NCI-H1105 (cell line): ENCODE data around the gene ESPL1.

Experiments
- DNase-seq: peaks from one replicate; lab custom pipeline; 2025; lab: John Stamatoyannopoulos, UW

Gene ESPL1

DNA sequence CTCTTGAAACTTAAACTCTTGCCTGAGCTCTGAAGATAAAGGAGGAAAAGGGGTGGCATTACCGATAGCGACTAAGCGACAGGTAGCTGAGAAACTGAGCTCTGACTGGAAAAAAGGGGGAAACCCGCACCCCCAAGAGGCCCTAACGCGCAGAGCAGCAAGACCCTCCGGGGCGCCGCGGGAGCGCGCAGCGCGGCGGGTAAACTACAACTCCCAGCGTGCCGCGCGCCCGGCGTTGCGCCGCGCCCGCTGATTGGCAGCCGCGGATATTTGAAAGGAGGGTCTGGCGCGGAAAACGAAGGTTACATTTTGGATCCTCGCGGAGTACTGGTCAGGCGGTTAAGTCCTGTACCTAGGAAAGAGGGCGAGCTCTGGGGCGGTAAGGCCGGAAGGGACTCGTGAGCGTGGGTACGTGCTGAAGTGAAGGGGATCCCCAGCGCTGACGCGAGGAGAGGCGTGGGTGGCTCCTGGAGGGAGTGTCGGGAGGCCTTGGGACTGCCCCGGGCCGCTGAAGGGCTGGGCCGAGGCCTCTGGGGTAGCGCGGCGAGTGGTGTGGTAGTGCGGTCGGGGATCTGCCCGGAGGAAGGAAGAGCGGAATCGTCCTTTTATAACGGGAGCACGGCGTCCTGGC is at the start of gene ESPL1:
ESPL1 (plus strand) TSS at position 301 of the 631 bp plus-strand sequence. CDS start 468 bp downstream, outside the sequence.
- peak; percentile 32 for DNase-seq

DNA sequence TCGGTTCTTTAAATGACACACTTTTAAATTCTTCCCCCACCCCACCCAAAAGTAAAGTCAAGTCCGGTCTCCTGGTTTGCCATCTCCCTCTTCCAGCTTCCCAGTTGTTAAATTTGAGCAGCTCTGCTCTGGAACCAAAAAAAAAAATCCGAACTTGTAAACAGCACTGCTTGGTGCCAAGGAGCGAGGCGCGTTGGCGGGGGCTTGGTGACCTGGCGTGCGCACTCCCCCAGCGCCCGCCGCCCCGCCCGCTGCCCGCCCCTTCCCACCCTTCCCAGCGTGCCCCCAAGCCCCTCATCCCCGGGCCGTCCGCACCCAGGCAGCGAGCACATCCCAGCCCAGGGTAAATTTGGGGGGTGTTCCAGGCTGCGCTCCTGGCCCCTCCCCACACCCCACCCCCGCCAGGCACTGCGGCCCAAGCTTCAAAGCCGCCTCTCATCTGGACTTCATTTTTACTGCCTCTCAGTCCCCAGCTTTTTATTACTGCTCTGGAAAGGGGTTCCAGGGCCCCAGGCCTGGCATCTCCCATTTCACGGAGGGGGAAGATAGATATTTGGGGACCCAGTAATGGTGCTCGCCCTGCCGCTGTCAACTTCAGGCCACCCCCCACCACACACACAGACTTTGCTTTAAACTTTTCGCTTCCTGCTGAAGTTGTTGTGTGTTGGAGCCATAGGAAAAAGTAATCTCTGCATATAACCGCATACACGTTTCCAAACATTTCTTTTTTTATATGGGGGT is 49.4 kb upstream of the ESPL1 start:
- no peak for DNase-seq

DNA sequence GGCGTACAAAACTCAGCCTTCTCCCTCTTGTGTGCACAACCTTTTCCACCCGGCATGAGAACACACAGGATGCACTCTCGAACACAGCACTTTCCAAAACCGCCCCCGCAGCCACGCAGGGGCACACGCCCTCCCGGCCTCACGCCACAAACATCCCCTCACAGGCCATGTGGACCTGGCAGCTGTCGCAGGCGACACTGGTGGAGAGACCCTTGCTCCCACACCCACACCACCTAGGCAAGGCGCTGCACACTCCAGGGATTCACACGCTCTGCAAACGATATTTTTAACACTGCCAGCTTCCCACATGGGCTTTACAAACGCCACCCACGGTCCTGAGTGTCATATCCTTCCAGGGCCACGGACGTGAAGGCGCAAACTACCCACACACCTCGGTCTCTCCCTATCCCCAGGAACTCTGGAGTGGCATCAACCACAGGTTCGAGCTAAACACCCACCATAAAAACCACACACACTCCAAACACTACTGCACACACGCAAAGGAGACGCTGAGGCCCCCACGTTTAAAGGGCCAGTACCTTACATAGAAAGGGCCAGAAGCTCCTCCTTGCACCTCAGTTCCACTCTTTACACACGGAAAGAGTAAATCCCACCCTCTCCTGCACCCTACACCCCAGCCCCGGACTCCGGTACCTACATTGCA is 48.7 kb upstream of the ESPL1 start:
- DNase-seq: no peak

DNA sequence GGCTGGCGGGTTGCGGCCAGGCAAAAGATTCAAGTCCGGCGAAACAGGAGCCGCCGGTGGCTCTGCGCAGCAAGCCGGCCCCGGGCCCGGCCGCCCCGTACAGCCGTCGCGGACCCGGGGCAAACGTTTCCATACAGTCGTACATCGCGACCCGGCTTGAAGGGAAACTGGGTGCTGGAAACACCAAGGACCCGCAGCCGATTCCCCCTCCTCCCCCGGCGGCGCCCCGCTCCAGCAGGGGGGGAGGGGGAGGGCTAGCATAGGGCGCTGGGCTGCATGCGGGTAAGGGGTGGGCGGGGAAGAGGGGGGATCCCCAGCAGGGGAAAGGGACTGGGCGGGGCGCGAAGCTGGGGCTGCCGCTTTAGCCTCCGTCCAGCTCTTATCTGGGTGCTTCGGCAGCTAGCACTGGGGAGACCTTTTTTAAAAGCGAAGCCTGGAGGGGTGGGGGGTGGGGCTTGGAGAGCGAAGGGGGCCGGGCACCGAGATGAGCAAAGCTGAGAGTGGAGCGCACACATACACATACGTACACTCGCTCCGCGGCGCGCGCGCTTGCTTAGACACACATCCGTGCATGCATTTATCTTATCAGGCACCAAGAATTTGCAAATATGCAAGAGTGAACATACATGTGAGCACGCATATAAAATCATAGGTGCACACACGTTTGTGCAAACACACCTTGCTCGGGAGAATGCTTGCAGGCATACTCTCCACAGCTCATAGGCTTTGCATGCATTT is 48.0 kb upstream of the ESPL1 start:
- no peak for DNase-seq

DNA sequence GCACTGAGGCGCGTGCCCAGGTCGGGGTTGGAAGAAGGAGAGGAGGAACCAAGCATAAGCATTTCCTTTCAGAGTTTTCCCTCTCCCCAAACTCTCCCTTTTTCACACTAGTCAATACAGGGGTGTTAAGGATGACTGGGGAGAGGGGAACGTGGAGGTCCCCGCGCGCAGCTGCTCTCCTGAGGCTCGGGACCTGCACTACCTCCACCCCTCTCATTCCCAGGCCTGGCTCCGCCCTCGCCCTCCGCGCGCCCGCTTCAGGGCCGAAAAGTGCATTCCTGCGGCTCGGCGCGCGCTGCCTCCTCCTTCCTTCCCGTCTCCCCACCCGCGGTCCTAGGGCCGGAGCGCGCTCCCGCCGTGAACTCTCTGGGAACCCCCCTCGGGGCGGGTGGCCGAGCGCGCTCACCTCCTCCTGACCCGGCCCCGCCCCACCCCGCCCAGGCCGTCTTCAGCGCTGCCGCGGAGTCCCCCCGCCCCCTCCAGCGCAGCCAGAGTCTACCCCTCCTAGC is 47.4 kb upstream of the ESPL1 start:
- DNase-seq: peak; percentile 32

DNA sequence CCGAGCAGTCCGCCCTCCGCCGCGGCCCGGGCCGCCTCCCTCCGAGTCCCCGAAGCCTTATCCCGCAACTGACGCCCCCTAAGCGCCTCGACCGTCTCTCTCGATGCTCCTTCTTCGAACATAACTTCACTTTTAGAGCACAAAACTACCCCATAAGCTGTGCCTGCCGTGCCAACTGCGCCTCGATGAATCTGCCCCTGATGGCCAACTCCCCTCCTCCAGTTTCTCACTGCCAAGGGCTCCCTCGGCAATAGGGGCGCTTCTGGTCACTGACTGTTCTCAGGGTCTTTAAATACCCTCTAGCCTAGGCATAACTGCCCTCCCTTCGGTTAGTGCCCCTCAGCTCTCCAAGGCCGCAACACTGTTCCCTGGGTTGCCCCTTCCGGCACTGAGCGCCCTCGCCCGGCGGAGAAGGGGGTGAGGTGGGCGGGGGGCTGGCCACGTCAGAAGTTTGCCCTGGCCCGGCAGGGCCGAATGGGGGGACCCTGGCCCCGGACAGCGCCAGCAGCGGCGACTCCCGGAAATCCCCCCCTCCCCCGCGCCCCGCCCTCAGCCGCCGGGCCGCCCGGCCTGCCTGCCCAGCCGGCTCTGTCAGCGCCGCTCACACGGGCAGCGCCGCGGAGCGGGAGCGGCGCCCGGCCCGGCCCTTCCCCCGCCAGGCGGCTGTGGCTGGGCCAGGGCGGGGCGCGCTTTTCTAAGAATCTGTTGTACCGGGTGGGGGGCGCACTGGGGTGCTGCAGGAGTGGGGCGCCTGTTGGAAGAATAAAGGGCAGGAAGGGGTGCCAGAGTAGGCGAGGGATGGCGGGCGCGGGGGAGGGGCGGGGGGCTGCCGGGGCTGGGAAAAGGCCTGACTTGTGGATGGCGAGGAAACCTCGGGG is 46.7 kb upstream of the ESPL1 start:
- DNase-seq: no peak

DNA sequence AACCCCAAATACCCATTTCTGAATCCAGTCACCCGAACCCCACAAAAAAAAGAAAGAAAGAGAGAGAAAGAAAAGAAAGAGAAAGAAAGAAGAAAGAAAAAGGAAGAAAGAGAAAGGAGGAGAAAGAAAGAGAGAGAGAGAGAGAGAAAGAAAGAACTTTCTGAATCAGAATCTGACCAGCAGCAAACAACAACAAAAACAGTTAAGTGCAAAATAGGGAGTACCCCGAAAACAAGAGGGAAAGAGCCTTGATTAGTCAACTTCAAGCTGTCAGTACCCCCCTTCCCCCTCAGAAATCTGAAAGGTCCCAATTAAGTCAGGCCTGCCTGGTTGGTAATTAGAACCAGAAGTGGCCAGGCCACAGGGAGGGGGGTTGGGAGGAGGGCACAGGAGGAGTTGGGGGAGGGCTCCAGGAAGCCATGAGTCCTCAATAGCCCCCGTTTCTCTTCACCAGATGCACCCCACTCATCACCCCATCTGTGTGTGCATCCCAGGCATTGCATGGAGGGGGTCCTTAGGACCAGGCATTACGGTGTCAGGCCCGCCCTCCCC is 45.9 kb upstream of the ESPL1 start:
- no peak for DNase-seq

DNA sequence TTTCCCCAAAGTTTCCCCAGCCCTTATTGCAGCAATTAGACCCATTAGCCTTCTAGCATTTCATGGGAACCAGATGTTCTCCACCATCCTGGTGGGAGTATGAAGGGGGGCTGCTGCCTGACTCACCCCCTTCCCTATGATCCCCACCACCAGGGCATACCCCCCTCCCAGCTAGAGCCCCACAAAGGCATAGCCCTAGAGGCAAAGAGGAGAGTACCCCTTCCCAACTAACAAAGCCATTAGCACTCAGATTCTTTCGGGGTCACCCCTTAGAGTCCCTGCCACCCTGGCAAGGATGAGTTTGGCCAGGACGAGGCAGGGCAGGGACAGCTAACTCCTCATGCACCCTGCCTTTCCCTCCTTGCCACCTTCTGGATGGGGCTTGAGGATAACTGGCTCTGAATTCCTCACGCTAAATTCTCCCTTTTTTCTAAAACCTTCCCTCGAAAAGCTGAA is 45.3 kb upstream of the ESPL1 start:
- no peak for DNase-seq

DNA sequence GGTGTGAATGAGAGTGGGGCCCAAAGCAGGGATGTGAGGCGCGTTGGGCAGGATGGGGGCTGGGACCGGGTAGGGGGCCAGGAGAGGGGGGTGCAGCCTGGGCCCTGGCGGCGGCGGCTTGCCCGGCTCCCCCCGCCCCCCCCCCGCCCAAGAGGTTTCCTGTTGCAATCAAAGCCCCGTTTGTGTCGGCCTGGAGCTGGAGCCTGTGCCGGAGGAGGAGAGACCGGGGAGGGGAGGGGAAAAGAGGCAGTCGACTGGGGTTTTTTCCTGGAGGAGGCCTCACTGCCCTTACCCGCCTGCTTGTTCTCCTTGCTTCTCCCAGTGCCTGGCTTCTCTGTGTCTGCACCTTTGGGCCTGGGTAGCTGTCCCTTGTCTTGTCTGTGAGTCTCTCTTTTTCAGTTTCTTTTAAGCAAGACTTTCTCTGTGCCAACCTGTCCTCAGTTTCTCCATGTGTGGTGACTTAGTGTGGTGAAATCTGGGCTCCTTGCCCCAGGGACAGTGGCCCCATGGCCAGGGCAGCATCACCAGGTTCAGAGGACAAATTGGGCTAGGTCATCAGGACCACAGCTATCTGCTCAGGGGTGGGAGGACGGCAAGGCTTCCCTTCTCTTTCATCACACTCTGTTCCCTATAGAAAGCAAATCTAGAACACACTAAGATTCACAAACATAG is 44.6 kb upstream of the ESPL1 start:
- no peak for DNase-seq

DNA sequence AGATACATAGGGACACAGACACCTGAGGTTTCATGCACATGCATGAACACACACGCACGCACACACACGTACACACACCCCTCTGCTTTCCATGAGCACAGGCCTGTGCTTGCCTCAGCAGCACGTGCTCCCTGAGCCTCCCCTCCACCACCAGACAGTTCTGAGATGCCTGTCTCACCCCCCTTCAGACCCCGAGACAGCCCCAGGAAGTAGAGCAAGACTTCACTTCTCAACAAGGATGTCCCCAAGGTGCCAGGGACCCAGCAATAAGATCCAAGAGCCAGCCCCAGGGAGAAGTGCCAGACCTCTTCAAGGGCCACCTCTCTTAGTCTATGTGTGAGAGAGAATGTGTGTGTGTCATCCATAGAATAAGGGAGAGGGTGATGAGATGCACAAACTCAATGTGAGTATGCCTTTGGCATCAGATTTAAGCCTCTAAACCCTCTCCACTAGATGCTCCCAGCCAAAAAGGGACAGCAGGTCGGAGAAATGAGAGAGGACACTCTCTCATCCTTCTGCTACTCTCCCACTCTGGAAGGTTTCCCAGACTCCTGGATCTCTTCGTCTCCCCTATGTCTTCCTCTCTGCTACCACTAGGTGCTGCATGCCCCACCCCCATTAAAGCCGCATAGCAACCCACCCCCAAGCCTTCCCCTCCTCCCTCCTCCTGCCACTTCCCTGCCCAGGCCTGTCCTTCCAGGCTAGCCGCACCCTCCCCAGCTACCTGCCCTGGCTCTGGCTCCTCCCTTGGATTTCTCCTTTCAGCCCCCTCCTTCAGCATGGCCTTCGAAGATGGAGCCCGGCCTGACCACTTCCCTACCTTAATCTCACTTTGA is 43.8 kb upstream of the ESPL1 start:
- DNase-seq: no peak

DNA sequence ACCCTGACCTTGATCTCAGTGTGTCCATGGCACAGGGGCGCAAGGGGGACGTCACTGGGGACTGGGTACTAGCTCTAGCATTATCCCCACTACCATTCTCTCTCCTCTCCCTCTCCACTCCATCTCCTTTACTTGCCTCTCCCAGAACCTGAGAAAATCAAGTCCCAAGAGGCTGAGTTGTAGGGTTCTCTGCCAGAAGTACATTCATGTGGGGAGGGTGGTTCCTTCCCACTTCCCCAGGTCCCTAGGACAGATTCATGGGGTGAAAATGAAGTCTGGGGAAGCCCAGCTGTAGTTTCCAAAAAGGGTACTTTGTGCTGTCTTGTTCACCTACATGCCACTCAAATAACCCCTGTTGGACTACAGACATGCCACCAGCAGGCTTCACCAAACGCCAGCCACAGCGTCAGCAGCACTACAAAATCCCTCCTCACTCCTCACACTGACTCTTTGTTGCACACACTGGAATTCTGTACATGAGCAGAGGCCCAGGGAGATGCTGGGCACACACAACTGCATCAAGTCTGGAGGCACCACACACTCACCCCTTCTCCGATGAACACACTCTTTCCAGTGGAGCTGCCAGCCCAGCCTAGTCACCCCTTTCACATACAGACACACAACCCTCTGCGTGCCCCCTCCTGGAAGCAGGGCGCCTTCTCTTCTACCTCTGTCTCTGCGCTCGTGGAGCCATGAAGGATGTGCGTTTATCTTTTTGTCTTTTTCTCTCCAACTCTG is 43.0 kb upstream of the ESPL1 start:
- no peak for DNase-seq

DNA sequence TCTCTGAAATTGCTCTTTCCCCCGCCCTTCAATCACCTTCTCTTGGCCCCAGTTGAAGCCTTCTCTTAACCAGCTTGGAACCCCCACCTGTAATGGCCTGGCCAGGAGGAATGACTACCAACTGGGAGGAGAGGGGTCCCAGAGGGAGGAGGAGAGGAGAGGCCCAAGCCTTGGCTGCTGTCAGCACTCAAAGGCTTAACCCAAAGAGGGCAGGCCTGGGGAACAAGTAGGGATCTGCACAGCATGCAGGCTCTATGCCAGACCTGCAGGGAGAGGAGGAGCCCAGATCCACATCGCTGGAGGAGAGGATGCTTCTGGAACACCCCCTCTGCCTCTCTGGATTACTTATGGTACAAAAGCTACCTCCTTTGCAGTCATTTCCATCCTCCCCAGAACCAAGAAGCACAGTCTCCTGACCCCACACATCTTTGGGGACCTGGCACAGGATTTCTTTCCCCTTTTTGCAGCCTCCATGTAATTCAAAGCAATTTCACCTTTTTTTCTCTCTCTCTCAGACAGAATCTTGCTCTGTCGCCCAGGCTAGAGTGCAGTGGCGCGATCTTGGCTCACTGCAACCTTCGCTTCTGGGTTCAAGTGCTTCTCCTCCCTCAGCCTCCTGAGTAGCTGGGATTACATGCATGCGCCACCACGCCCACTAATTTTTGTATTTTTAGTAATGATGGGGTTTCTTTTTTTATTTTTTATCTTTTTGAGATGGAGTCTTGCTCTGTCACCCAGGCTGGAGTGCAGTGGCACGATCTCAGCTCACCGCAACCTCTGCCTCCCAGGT is 42.3 kb upstream of the ESPL1 start:
- DNase-seq: no peak

DNA sequence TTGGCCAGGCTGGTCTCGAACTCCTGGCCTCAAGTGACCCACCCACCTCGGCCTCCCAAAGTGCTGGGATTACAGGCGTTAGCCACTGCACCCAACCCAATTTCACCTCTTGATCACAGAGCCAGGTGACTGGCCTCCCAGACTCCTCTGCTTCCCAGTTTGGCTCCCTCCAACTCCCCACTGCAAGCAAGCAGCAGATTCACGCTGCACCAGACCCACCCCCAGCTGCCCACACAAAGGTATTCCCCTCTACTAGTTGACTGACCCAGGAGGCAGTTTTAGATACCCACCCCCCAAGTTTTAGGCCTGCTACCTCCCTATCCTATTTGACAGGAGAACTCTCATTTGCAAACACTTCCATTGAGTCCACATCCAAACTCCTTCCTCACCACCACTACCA is 41.3 kb upstream of the ESPL1 start:
- no peak for DNase-seq

DNA sequence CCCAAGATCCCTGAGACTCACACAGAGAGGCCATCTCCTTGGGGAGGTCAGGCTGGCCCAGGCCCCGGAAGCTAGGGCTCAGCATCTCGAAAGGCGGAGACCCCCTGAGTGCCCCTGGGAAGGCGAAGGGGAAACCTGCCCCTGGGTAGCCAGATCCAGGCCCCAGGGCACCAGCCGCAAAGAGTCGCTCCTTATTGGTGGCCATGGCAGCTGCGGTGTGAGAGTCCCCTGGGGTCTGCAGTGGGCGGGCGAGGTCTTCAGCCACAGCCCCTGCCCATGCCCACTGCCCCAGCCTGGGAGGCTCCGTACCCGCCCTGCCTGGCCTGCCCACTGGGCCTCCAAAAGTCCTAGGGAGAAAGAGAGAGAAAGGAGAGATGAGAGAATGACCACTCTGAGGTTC is 40.8 kb upstream of the ESPL1 start:
- DNase-seq: no peak

DNA sequence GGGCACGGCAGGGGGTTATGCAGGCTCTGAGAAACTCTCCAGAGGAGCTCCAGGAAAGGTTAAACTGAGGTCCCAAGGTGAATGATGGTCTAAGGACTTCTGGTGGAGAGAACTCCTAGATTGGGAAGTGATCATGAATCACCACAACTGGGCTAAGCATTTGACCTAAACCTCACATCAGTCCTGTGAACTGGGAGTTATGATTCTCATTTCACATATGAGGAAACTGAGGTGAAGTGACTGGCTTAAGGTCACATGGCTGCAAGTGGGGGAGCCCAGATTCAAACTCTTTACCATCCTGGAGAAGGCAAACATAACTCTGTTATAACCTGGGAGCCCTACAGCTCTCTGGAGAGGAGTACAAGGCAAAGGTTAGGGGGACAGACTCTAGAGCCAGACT is 40.3 kb upstream of the ESPL1 start:
- no peak for DNase-seq

DNA sequence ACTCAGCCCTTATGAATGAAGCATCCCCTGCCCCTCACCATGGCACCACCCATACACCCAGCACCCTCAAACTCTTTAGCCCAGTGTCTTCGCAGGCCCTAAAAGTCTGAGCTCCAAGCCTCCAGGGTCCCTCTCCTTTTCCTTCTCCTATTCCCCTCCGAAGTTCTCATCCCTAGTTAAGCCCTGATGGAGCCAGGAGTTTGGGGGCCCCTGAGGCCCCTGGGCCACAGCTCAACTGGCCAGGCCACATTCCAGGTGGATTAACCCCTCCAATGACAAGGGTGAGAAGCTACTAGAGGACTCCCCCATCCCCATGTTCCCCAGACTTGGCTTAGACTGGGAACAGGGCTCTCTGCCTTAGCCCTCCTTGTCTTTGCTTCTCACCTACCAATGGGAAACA is 38.6 kb upstream of the ESPL1 start:
- no peak for DNase-seq

DNA sequence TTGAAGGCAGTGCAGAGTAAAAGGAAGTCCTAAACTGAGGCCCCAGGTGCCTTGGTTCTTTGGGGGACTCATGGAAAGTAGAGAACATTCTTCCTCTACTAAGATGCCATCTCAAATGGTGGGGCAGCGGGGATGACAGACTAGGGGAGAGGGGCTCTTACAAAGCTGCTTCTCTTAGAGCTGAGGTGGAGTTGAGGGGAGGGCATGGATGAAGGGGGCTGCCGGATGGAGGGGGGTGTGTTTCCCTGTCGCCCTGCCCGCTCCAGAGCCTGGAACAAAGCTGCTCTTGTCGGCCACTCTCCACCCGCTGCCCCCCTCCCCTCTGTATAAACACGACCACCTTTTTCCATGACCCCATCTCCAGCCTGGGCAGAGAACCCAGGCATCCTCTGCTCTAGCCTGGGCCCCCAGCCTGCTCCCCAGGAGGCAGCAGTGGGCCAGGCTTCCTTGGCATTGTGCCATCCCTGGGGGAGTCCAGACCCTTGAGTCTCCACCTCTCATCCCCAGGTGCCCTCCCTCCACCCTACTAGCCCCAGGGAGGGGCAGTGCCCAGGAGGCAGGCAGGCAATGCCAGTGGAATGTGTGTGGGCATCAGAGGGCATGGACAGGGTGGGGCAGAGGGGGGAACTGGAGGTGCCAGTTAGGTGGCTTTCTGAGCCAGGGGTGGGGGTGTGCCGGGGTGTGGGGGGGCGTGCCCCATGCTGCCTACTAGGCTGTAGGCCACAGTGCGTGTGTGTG is 37.8 kb upstream of the ESPL1 start:
- no peak for DNase-seq

DNA sequence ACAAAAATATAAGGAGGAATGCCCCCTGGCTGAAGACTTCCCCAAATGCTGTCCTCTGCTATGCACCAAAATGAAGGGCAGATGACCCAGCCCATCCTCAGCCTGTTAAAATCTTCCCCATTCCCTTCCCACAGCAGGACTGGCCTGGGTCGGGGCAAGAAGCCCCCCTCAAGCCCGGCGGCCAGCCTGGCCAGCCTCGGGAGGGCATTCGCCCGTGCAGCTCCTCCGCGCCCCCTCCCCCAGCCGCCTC is 36.5 kb upstream of the ESPL1 start:
- DNase-seq: no peak
